ENCODE results near the gene ZNF615.
"Not testable (repeated sequence)": the region's sequence is repeated elsewhere in the genome, so short reads cannot be mapped to it uniquely, and the experiment has no call there.

ZNF615 gene

GRCh38 chr19:51957846-51958245 lies 50.2 kb downstream of the ZNF615 start:
- DNase-seq, ATAC-seq, H3K27ac Mint-ChIP-seq, H3K4me3 Mint-ChIP-seq, H3K27me3 Mint-ChIP-seq, H3K4me1 Mint-ChIP-seq: not testable (repeated sequence)
- H3K9me3 Mint-ChIP-seq, result peaks cover 59 to 64% of the 10 kb centered on the region in 2 donors

GRCh38 chr19:51948975-51949374 lies 59.0 kb downstream of the ZNF615 start:
- Mint-ChIP-seq H3K4me3 (peak overlapping the region in 1 of 2 donors; percentile 11), H3K27me3 (no peaks in the 10 kb centered on the region), H3K27ac (no peak overlapping the region), H3K9me3 (peaks cover 57 to 65% of the 10 kb centered on the region in 2 donors), H3K4me1 (peaks cover 5% of the 10 kb centered on the region)
- DNase-seq (no peak), ATAC-seq (no peak)

- Mint-ChIP-seq H3K9me3 (peaks cover 71 to 73% of the 10 kb centered on the region in 2 donors), H3K4me3 (no peak overlapping the region), H3K4me1 (peaks cover 5% of the 10 kb centered on the region), H3K27ac (no peak overlapping the region), H3K27me3 (no peaks in the 10 kb centered on the region)
- no peak for ATAC-seq
- DNase-seq, result no peak
Measured at GRCh38 chr19:51946602-51947001, 61.4 kb downstream of the ZNF615 start.

- Mint-ChIP-seq H3K27ac (no peak overlapping the region), H3K27me3 (no peaks in the 10 kb centered on the region), H3K9me3 (peaks cover 64 to 75% of the 10 kb centered on the region in 2 donors), H3K4me1 (peaks cover 5% of the 10 kb centered on the region), H3K4me3 (no peak overlapping the region)
- ATAC-seq, result no peak
- DNase-seq, result no peak
Measured at GRCh38 chr19:51944798-51945552, 63.0 kb downstream of the ZNF615 start.
